A549 (cell line): ENCODE data around the gene PPP2R3B. TPM values are rescaled to one million over a fixed set of nuclear protein-coding genes. Genes with fewer than 3 reads are reported as not detected.

ENCODE experiments used
- ATAC-seq, 2 experiments: fragments of 200-7000 bp in 1 of 2; fragments of >200 bp in 1 of 2; cut with Nextera tagmentation in 1 of 2; cut with Tn5 transposase in 1 of 2; 3 replicates each; pipeline versions ENCODE4 v1.8.0 to v1.9.1; 2018 to 2020; ENCODE audit warnings: mild to moderate bottlenecking in 1 of 2, moderate library complexity in 1 of 2
- CTCF ChIA-PET: fragments of 300-600 bp; sonication (Branson Sonifier 250); formaldehyde crosslinking; extraction: SDS; loops from one replicate; lab custom pipeline; 2021; ENCODE audit warnings: antibody characterized with exemption, inconsistent platforms; lab: Yijun Ruan, JAX
- POLR2A ChIA-PET: fragments of 350-600 bp; formaldehyde crosslinking; extraction: SDS; loops from one replicate; lab custom pipeline; 2021; ENCODE audit warnings: antibody characterized with exemption, inconsistent platforms; lab: Yijun Ruan, JAX
- DNase-seq, 2 experiments: peaks; one replicate each; pipeline versions ENCODE4 v3.0.0 to v3.0.0-alpha.2; 2011 to 2016; ENCODE audit warnings: low read depth in 1 of 2, low spot score in 1 of 2
- FAIRE-seq: peaks from 2 replicates; lab custom pipeline; 2011; peaks lifted over from hg19 to GRCh38; lab: Jason Lieb, UNC
- H3K27ac ChIP-seq, 2 experiments: fragments of >200 bp; sonication (Bioruptor Twin); formaldehyde crosslinking; 3 replicates each; pipeline ENCODE4 v1.5.1; 2016 to 2017
- H3K4me1 ChIP-seq: fragments of >200 bp; sonication (Bioruptor Twin); formaldehyde crosslinking; 3 replicates; pipeline ENCODE4 v1.6.1; 2016
- H3K4me2 ChIP-seq: fragments of >200 bp; sonication (Bioruptor Twin); formaldehyde crosslinking; 3 replicates; pipeline ENCODE4 v1.6.1; 2016
- H3K4me3 ChIP-seq: fragments of >200 bp; sonication (Bioruptor Twin); formaldehyde crosslinking; 3 replicates; pipeline ENCODE4 v1.5.1; 2016
- H3K9me3 ChIP-seq: fragments of >200 bp; sonication (Bioruptor Twin); formaldehyde crosslinking; 3 replicates; pipeline ENCODE4 v1.6.1; 2016
- CEBPB ChIP-seq, 2 experiments: fragments of >200 bp in 1 of 2; sonication (Bioruptor Twin) in 1 of 2; formaldehyde crosslinking in 1 of 2; IDR thresholded peaks; 2 replicates each; pipeline ENCODE4 v1.6.1; 2012 to 2016
- EHMT2 ChIP-seq: fragments of 200-600 bp; sonication (generic); IDR thresholded peaks from 2 replicates; pipeline ENCODE4 v1.6.1; 2016; ENCODE audit warnings: antibody characterized with exemption, low read depth, mild to moderate bottlenecking, moderate library complexity
- ESRRA ChIP-seq: fragments of 150-350 bp; IDR thresholded peaks from 2 replicates; pipeline ENCODE4 v1.6.1; 2014; ENCODE audit warnings: mild to moderate bottlenecking, low read length, borderline replicate concordance
- FOSL2 ChIP-seq, 2 experiments: fragments of 450-650 bp in 1 of 2; fragments of >200 bp in 1 of 2; sonication (Bioruptor Twin) in 1 of 2; formaldehyde crosslinking; IDR thresholded peaks; 2 replicates each; pipeline versions ENCODE4 v1.5.0 to v1.6.1; 2016 to 2020; ENCODE audit warnings: mild to moderate bottlenecking in 1 of 2, moderate library complexity in 1 of 2
- FOXS1 ChIP-seq: fragments of 250-450 bp; sonication (Bioruptor Pico); IDR thresholded peaks from 2 replicates; pipeline ENCODE4 v1.5.0; 2020; ENCODE audit warnings: mild to moderate bottlenecking, moderate library complexity
- HEYL ChIP-seq: fragments of 250-450 bp; sonication (Bioruptor Pico); IDR thresholded peaks from 2 replicates; pipeline ENCODE4 v1.8.0; 2021; ENCODE audit warnings: mild to moderate bottlenecking, moderate library complexity
- HOXB5 ChIP-seq: fragments of 250-450 bp; sonication (Bioruptor Pico); IDR thresholded peaks from 2 replicates; pipeline ENCODE4 v1.5.0; 2020; ENCODE audit warnings: mild to moderate bottlenecking, moderate library complexity
- JUNB ChIP-seq: fragments of >200 bp; sonication (Bioruptor Twin); formaldehyde crosslinking; IDR thresholded peaks from 2 replicates; pipeline ENCODE4 v1.6.1; 2016
- KDM1A ChIP-seq: fragments of 200-600 bp; sonication (generic); IDR thresholded peaks from 2 replicates; pipeline ENCODE4 v1.6.1; 2016; ENCODE audit warnings: low read depth, mild to moderate bottlenecking
- MAFK ChIP-seq: fragments of 450-650 bp; IDR thresholded peaks from 2 replicates; pipeline ENCODE4 v1.6.1; 2014; ENCODE audit not compliant: partially characterized antibody
- MAZ ChIP-seq: fragments of 150-350 bp; IDR thresholded peaks from 2 replicates; pipeline ENCODE4 v1.6.1; 2014; ENCODE audit warnings: antibody characterized with exemption, low read depth, low read length, borderline replicate concordance
- NFE2L2 ChIP-seq: fragments of 150-350 bp; conservative IDR thresholded peaks from 2 replicates; pipeline ENCODE4 v1.6.1; 2014; ENCODE audit warnings: low read length
- NR3C1 ChIP-seq: fragments of >200 bp; sonication (Bioruptor Twin); formaldehyde crosslinking; IDR thresholded peaks from 3 replicates; pipeline ENCODE4 v1.6.1; 2017
- POLR2A ChIP-seq: IDR thresholded peaks from 2 replicates; pipeline ENCODE4 v1.6.1; 2012; ENCODE audit warnings: mild to moderate bottlenecking, low read length
- RAD21 ChIP-seq, 2 experiments: fragments of >200 bp in 1 of 2; sonication (Bioruptor Twin) in 1 of 2; formaldehyde crosslinking in 1 of 2; IDR thresholded peaks in 1 of 2; conservative IDR thresholded peaks in 1 of 2; 2 replicates in 1 of 2; 3 replicates in 1 of 2; pipeline ENCODE4 v1.6.1; 2012 to 2018; ENCODE audit warnings: inconsistent platforms in 1 of 2
- RARB ChIP-seq: fragments of 250-450 bp; sonication (Bioruptor Pico); IDR thresholded peaks from 2 replicates; pipeline ENCODE4 v1.8.0; 2021; ENCODE audit warnings: mild to moderate bottlenecking, moderate library complexity
- SMC3 ChIP-seq: fragments of >200 bp; sonication (Bioruptor Twin); formaldehyde crosslinking; IDR thresholded peaks from 3 replicates; pipeline ENCODE4 v1.6.1; 2018; ENCODE audit warnings: inconsistent platforms
- TFCP2L1 ChIP-seq: fragments of 250-450 bp; sonication (Bioruptor Pico); IDR thresholded peaks from 2 replicates; pipeline ENCODE4 v1.5.0; 2021; ENCODE audit warnings: mild to moderate bottlenecking
- TP53 ChIP-seq: fragments of 250-450 bp; sonication (Bioruptor Pico); IDR thresholded peaks from 2 replicates; pipeline ENCODE4 v1.5.0; 2021; ENCODE audit warnings: mild to moderate bottlenecking, moderate library complexity
- ZC3H11A ChIP-seq: fragments of 450-650 bp; IDR thresholded peaks from 2 replicates; pipeline ENCODE4 v1.6.1; 2014; ENCODE audit warnings: antibody characterized with exemption, mild to moderate bottlenecking
- ZSCAN20 ChIP-seq: fragments of 250-450 bp; sonication (Bioruptor Pico); IDR thresholded peaks from 2 replicates; pipeline ENCODE4 v1.8.0; 2022; ENCODE audit warnings: mild to moderate bottlenecking, moderate library complexity
- WGBS: methylation state at CpG from one replicate; pipeline ENCODE4 v1.1.6; 2017; ENCODE audit errors: missing lambda C conversion rate; 5-methylcytosine and 5-hydroxymethylcytosine counted together
- polyA plus RNA-seq, 4 experiments: library from polyadenylated mRNA; depleted of rRNA in 3 of 4; stranded (reverse); fragments of >200 nt; fragmentation: RNase III in 1 of 4; extraction: RNeasy Plus Mini Kit Qiagen cat#74134 plus additional on column Dnase treatment in 1 of 4; gene quantifications; 2 replicates in 3 of 4; 3 replicates in 1 of 4; pipeline ENCODE4 v1.2.3, GENCODE V29; 2011 to 2017
- TF ChIP-seq, protein P1 (sequence below): fragments of 250-450 bp; sonication (Bioruptor Pico); IDR thresholded peaks from 2 replicates; pipeline ENCODE4 v1.5.0; 2020; ENCODE audit warnings: low read depth, mild to moderate bottlenecking, moderate library complexity
- TF ChIP-seq, protein P2 (sequence below): fragments of 150-350 bp; IDR thresholded peaks from 2 replicates; pipeline ENCODE4 v1.6.1; 2014; ENCODE audit warnings: low read depth, mild to moderate bottlenecking, low read length
- TF ChIP-seq, protein P3 (sequence below): IDR thresholded peaks from 2 replicates; pipeline ENCODE4 v1.6.1; 2012; ENCODE audit warnings: low read depth, borderline replicate concordance
- TF ChIP-seq, protein P4 (sequence below): fragments of >200 bp; sonication (Bioruptor Twin); formaldehyde crosslinking; IDR thresholded peaks from 3 replicates; pipeline ENCODE4 v1.5.1; 2016
- TF ChIP-seq, protein P5 (sequence below): IDR thresholded peaks from 2 replicates; pipeline ENCODE4 v1.6.1; 2012

Gene PPP2R3B
- polyA plus RNA-seq, 2 of the 4 experiments (the other 2 are of a cell fraction) = 12.6 to 29.6 TPM

DNA sequence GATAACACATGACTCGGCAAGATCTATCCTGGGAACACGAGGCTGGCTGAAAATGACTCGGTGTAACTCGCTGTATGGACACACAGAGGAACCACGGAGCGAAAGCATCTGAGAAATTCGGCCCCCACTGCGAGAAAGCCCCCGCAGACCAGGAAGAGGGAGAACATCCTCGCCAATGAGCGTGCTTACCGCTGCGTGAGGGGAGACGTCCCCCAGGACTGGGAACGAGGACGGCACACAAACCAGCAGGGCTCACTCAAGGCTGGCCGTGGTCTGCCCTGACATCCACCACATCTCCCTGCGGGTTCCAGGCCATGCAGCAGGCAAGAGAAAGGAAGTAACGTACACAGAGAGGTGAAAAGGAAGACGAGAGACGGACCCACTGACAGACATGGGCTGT, 50.5 kb downstream of the PPP2R3B start:
- TF ChIP-seq MAZ (no peak), POLR2A (no peak), EHMT2 (no peak), ZC3H11A (no peak), NR3C1 (no peak), RARB (no peak), HOXB5 (CRISPR knock-in tag) (no peak), NFE2L2 (no peak), SMC3 (no peak), FOSL2 (IDR thresholded peaks at IDR 0.05) (no peak), FOSL2 (CRISPR knock-in tag; IDR thresholded peaks at IDR 0.05) (no peak), MAFK (no peak), CEBPB (IDR thresholded peaks at IDR 0.05) (no peak)
- TF ChIP-seq, protein P1, sequence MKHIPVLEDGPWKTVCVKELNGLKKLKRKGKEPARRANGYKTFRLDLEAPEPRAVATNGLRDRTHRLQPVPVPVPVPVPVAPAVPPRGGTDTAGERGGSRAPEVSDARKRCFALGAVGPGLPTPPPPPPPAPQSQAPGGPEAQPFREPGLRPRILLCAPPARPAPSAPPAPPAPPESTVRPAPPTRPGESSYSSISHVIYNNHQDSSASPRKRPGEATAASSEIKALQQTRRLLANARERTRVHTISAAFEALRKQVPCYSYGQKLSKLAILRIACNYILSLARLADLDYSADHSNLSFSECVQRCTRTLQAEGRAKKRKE (CRISPR knock-in tag) = no peak
- TF ChIP-seq, protein P2, sequence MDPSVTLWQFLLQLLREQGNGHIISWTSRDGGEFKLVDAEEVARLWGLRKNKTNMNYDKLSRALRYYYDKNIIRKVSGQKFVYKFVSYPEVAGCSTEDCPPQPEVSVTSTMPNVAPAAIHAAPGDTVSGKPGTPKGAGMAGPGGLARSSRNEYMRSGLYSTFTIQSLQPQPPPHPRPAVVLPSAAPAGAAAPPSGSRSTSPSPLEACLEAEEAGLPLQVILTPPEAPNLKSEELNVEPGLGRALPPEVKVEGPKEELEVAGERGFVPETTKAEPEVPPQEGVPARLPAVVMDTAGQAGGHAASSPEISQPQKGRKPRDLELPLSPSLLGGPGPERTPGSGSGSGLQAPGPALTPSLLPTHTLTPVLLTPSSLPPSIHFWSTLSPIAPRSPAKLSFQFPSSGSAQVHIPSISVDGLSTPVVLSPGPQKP = no peak
- Histone ChIP-seq H3K9me3 (no peaks in the 10 kb centered on the region), H3K4me1 (peaks cover 5% of the 10 kb centered on the region; the same call in 1 of the 3 replicates), H3K4me2 (no peak overlapping the region), H3K4me3 (no peak overlapping the region), H3K27ac (0 out of 6 replicates have a peak overlapping the region, but pooled peaks of 1 of the 2 experiments have one; percentile 28)
- ATAC-seq (no peak), DNase-seq (no peak), FAIRE-seq (no peak)
- CTCF ChIA-PET = no interaction called here
- WGBS = 84% methylated on average over 21 of the region's 21 CpGs
- POLR2A ChIA-PET = no interaction called here

DNA sequence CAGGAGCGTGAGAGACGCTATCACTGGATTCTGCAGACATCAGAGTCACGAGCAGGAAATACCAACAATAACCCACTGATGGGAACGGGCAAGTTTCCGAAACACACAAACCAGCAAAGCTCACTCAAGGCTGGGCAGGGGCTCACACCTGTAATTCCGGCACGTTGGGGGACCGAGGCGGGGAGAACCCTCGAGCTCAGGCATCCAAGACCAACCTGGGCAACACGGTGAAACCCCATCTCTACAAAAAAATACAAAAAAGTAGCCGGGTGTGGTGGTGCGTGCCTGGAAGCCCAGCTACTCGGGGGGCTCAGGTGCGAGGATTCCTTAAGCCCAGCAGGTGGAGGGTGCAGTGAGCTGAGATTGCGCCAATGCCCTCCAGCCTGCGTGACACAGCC, 51.0 kb downstream of the PPP2R3B start:
- POLR2A ChIA-PET = no interaction called here
- Histone ChIP-seq H3K4me3 (no peak overlapping the region), H3K9me3 (no peaks in the 10 kb centered on the region), H3K4me2 (no peak overlapping the region)
- CTCF ChIA-PET = no interaction called here
- TF ChIP-seq CEBPB (IDR thresholded peaks at IDR 0.05) (no peak), RAD21 (conservative IDR thresholded peaks at IDR 0.05 in 1 of 2, IDR thresholded peaks at IDR 0.05 in 1 of 2) (no peak), SMC3 (no peak), FOXS1 (no peak), TFCP2L1 (CRISPR knock-in tag) (no peak), ZSCAN20 (CRISPR knock-in tag) (no peak), ZC3H11A (no peak), KDM1A (no peak), JUNB (no peak), ESRRA (no peak), HEYL (CRISPR knock-in tag) (no peak), RARB (no peak), TP53 (no peak)
- TF ChIP-seq, protein P3, sequence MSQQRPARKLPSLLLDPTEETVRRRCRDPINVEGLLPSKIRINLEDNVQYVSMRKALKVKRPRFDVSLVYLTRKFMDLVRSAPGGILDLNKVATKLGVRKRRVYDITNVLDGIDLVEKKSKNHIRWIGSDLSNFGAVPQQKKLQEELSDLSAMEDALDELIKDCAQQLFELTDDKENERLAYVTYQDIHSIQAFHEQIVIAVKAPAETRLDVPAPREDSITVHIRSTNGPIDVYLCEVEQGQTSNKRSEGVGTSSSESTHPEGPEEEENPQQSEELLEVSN = no peak
- TF ChIP-seq, protein P4, sequence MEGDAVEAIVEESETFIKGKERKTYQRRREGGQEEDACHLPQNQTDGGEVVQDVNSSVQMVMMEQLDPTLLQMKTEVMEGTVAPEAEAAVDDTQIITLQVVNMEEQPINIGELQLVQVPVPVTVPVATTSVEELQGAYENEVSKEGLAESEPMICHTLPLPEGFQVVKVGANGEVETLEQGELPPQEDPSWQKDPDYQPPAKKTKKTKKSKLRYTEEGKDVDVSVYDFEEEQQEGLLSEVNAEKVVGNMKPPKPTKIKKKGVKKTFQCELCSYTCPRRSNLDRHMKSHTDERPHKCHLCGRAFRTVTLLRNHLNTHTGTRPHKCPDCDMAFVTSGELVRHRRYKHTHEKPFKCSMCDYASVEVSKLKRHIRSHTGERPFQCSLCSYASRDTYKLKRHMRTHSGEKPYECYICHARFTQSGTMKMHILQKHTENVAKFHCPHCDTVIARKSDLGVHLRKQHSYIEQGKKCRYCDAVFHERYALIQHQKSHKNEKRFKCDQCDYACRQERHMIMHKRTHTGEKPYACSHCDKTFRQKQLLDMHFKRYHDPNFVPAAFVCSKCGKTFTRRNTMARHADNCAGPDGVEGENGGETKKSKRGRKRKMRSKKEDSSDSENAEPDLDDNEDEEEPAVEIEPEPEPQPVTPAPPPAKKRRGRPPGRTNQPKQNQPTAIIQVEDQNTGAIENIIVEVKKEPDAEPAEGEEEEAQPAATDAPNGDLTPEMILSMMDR = no peak
- TF ChIP-seq, protein P5, sequence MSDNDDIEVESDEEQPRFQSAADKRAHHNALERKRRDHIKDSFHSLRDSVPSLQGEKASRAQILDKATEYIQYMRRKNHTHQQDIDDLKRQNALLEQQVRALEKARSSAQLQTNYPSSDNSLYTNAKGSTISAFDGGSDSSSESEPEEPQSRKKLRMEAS = no peak
- TF ChIP-seq, all 56 proteins: peak for 0
- H3K4me1 ChIP-seq = peaks cover 5% of the 10 kb centered on the region; the same call in 1 of the 3 replicates
- 0 out of 6 replicates have a peak overlapping the region, but pooled peaks of 1 of the 2 experiments have one; percentile 28 for H3K27ac ChIP-seq
- no peak for FAIRE-seq
- ATAC-seq = no peak
- no peak for DNase-seq
- 91% methylated on average over 17 of the region's 17 CpGs for WGBS
